HG03108 (cell line): ENCODE data around the gene CCDC63.

Experiments
- ATAC-seq: cut with Tn5 transposase; IDR thresholded peaks from one replicate; pipeline ENCODE4 v1.9.1; 2021; ENCODE audit warnings: moderate library complexity; ENCODE audit not compliant: unreplicated experiment

The CCDC63 gene

GRCh38 chr12:110920324-110920910 lies 73.6 kb downstream of the CCDC63 start, which contains the start of gene MYL2:
TSS of gene MYL2 (minus strand) at chr12:110920579. CDS start at chr12:110920529, 50 bp downstream.
- no peak for ATAC-seq

DNA sequence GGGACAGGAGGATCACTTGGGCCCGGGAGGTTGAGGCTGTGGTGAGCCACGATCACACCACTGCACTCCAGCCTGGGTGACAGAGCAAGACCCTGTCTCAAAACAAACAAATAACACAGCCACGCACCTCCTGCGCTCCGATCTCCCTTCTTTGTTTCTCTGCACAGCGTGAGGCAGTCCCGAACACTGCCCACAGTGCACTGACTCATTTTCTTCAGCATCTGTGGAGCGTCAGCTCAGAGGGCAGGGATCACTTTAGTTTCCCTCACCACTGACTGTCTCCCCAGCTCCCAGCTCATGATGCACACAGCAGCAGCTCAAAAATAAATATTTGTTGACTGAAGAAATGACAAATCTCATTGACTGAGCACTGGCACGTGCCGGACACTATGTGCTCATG lies 74.5 kb downstream of the CCDC63 start:
- ATAC-seq, result no peak

DNA sequence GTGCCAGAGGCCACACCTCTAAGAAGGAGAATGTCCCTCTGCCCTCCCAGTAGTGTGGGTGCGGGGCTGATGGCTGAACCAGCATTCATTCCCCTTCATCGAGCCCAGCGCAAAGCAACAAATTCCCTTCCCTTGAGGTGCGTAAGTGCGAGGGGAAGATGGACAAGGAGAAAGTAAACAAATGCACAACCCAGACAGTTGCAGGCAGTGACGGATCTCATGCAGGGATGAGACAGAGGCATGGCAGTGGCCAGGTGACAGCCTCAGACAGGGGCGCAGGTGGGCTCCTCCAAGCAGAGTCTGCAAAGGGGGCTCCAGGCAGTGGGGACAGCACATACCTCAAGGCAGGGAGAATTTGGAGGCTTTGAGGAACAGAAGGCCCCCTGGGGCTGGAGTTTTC lies 75.9 kb downstream of the CCDC63 start:
- no peak for ATAC-seq

GRCh38 chr12:110923192-110923591 lies 76.4 kb downstream of the CCDC63 start:
- ATAC-seq, result no peak

DNA sequence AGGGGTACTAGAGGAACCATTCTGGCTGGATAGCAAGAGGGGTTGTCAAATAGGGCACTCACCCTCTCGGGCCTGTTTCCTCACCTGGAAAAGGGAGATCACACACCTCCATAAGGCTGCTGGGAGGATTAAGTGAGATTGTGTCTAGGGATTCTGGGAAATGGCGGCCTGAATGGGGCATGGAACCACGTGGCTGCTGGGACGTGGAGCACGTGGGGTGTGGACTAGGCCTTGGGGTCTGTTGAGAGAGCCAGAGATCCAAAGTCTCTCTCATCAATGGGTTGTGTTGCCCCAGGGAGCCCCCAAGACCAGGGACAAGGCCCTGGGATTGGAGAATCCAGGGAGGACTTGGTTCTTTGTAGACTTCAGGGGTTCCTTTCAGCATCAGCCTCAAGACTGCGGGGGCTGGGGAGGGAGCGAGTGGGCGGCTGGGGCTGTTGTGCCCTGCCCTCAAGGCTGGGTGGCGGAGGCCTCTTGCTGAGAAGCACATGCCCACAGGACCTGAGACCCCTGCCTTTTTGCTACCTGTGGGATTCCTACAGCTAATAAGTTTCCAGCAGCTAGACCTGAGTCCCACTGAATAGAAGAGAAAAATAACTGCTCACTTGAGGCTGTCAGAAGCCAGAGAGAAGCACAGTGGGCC lies 77.0 kb downstream of the CCDC63 start:
- no peak for ATAC-seq

DNA sequence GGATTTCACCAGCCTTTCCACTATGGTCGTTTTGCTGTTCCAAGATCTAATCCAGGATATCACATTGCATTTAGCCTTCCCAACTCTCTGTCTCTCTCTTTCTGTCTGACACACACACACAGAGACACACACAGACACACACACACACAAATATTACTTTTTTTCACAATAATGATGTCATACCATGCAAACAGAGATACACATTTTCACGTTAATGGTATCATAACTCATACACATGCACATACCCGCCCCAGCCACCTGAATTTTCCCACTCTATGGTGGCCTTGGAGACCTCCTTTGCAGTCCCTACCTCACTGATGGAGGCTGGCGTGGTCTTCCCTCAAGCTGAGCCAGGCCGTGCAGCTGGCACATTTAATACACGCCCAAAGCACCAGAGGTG lies 80.8 kb downstream of the CCDC63 start:
- no peak for ATAC-seq

GRCh38 chr12:110928700-110929099 lies 81.9 kb downstream of the CCDC63 start:
- ATAC-seq, result no peak

GRCh38 chr12:110929818-110930217 lies 83.0 kb downstream of the CCDC63 start:
- no peak for ATAC-seq

DNA sequence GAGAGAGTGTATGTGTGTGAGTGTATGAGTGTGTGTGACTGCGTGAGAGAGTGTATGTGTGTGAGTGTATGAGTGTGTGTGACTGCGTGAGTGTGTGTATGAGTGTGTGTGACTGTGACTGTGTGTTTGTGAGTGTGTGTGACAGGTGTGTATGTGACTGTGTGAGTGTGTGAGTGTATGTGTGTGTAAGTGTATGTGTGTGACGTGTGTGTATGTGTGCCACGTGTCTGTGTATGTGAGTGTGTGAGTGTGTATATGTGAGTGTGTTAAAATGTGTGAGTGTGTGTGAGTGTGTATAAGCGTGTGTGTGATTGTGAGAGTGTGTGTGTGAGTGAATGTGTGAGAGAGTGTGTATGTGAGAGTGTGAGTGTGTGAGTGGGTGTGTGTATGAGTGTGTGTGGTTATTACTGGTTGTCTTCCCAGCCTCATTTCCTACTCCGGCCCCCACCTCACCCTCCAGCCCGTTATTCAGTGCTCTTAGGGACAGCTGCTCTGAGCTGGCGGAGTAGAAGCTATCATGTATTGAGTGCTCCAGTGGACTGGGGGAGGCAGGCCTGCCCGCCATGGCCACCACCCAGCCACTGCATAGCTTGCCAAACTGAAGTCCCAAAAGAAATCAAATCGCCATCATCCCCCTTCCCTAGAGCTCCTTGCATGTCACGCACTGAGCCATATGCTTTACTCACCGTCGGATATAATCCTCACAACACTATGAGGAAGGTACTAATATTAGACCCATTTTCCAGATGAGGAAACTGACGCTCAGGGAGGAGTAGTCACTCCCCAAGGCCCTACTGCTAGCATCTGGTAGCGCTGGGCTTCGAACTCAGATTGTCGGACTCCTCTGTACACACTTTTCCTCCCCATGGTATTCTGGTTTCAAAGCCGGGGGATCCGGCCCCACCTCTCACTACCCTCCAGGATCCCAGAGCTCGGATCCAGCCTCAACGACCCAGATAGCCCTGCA lies 83.8 kb downstream of the CCDC63 start:
- no peak for ATAC-seq

DNA sequence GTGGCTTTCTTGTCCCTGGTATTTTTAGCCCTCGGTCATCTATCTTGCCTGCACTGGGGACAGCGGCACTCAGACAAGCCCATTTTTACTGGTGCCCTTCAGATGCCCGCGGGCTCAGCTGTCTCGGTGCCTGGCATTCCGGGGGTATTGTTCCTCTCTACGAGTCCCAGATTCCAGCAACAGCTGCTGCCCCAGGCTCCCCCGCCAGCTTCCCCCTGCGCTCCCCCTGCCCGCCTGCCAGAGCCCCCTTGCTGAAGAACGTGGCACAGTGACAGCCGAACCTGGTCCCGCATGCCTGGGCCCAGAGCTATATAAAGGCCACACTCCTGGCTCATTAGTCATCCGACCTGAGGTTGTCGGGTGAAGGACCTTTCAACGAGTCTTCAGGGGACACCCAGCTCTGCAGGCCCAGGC lies 84.5 kb downstream of the CCDC63 start:
- no peak for ATAC-seq

DNA sequence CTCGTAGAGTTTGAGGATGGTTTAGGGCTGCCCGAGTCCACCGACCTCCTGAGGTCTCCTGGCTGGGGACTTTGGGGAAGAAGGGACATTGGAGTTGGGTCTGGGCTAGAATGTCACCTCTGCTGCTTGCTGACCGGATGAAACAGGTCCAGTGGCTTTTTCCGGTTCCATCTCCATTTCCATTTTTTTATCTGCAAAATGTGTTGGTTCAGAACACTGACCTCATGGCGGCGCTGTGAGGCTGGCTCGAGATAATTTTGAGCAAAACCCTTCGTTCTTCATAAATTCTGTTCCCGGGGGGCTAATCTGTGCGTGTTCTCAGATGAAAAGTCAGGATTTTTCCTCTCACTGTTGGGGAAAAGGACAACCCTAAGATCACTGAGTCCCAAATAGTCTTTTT lies 85.3 kb downstream of the CCDC63 start:
- no peak for ATAC-seq

DNA sequence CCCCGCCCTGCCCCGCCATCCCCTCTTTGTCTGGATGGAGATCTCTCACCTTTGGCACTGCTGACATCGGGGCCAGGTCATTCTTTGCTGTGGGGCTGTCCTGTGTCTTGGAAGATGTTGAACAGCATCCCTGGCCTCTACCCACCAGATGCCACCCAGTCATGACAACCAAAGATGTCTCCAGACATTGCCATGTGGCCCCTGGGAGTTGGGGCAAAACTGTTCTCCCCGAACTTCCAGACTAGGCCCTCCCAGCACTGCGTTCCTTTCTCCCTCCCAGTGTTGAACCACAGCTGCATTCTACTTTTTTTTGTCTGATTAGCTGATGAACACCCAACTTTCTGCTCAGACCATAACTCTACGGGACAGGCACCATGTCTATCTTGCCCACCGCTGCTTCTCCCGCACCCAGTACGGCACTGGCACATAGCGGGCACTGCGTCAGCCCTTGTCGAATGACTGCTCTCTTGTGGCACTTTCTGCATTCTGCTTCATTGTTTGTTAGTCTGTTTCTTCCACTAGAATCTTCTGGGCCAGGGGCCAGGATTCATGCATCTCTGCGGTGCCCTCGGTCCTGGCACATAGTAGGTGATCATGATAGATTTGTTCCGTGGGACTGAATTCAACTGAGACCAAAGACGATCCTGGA lies 86.7 kb downstream of the CCDC63 start:
- ATAC-seq, result no peak

GRCh38 chr12:110934093-110934852 lies 87.5 kb downstream of the CCDC63 start:
- no peak for ATAC-seq

GRCh38 chr12:110935588-110935987 lies 88.8 kb downstream of the CCDC63 start:
- ATAC-seq, result no peak

- no peak for ATAC-seq
These were observed 89.7 kb downstream of the CCDC63 start for GRCh38 chr12:110936367-110937103.

DNA sequence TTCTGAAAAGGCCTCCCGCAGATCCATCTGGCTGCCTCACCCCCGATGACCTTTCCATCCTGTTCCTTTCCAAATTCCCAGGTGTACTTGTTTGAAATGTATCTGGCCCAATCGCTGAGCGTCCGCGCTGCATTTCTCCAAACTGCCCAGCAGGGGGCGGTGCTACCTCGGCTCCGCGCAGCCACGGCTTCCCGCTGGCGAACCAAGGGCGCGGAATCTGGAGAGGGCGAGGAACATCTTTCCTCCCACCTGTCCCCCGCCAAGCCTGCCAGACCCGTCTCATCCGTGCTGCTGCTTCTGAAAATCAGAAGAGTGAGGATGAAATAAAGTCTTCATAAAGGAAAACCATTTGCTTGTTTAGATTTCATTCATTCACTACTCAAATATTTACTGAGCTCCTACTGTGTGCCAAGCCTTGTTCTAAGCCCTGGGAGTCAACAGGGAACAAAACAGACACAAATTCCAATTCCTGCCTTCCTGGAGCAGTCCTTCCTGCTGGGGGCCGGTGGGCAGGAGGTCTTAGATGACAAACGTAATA lies 90.4 kb downstream of the CCDC63 start:
- ATAC-seq, result no peak

- ATAC-seq, result no peak
These were observed 93.5 kb downstream of the CCDC63 start for GRCh38 chr12:110940296-110940695.

GRCh38 chr12:110940933-110941332 lies 94.1 kb downstream of the CCDC63 start:
- ATAC-seq, result no peak

GRCh38 chr12:110941391-110941790 lies 94.6 kb downstream of the CCDC63 start:
- ATAC-seq, result no peak

DNA sequence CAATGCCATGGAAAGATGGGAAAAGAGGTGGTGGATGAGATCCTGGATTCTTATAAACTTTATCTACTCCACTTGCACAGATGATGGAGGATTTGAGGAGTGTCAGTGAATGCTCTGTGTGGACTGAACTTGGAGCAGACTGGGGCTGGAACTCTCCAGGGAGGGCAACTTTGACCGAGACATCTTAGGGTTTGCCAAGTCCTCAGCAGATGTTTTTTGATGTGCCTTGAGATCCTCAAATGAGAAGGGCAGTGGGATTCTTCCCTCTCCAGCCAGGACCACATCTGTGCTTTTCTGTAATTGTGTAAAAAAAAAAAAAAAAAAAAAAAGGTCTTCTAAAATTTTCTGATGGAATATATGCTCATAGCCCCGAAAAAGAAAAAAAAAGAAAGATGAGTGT lies 96.6 kb downstream of the CCDC63 start:
- no peak for ATAC-seq
